NCI-H526 (cell line): ENCODE data around the gene EIF4ENIF1.
"Not testable (repeated sequence)": the region's sequence is repeated elsewhere in the genome, so short reads cannot be mapped to it uniquely, and the experiment has no call there.

Experiments used
- DNase-seq, 2 experiments: peaks; one replicate each; lab custom pipeline; 2025; lab: John Stamatoyannopoulos, UW

The EIF4ENIF1 gene

GRCh38 chr22:31489632-31490495 lies at the start of gene EIF4ENIF1:
TSS of gene EIF4ENIF1 (minus strand) at chr22:31489842. CDS start at chr22:31488718, 1,124 bp downstream.
- peak; percentile 35 to 92 for DNase-seq

- no peak for DNase-seq
Measured at GRCh38 chr22:31538815-31539214, 49.2 kb upstream of the EIF4ENIF1 start.

DNA sequence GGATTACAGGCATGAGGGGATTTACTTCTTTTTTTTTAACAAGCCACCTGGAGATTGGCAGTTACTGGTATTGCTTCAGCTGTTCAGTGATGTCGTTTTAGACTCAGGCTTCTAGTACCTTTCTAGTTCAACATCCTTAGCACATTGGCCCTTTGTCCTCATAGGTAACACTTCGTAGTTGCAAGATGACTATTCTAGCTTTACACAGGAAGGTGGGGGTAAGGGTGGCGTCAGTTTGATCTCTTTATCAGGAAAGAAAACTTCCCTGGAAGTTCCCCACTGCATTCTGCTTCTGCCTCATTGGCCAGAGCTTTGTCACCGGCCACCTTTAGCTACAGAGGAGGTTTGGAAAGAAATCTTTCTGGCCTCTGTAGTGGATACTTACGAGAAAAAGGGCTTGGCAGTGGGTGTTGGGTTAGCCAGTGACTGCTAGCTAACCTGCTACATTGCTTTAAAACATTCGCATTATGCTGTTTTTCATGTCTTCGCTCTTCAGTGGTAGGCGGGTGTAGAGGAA lies 47.4 kb upstream of the EIF4ENIF1 start:
- DNase-seq = no peak

- DNase-seq = no peak
Measured at GRCh38 chr22:31533374-31533773, 43.7 kb upstream of the EIF4ENIF1 start.

GRCh38 chr22:31532060-31532459 lies 42.4 kb upstream of the EIF4ENIF1 start:
- DNase-seq = no peak

DNA sequence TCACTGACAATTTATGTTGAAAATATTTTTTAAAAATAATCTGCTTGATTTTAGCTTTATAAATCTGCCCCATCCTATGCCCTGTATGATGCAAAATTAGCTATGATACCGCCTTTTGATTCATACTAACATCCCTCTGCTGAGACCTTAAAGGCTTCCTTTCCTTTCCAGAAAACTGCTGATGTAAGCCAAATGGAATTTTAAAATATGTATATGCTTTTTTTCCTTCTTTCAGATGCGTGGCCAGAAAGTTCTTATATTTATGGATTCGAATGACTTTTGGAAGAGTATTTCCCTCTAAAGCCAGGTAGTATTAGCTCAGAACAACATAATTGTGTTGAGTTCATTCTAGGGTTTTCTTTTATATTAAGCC lies 41.2 kb upstream of the EIF4ENIF1 start:
- DNase-seq = no peak

DNA sequence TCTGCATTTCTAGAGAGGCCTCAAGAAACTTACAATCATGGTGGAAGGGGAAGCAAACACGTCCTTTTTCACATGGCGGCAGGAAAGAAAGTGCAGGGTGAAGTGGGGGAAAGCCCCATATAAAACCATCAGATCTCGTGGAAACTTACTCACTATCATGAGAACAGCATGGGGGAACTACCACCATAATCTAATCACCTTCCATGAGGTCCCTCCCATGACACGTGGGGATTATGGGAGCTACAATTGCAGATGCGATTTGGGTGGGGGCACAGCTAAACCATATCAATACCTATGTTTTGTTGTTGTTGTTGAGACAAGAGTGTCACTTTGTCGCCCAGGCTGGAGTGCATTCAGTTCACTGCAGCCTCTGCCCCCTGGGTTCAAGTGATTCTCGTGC lies 36.6 kb upstream of the EIF4ENIF1 start:
- no peak for DNase-seq

GRCh38 chr22:31524132-31524531 lies 34.5 kb upstream of the EIF4ENIF1 start:
- peak in 1 of 2 experiments; percentile 13 for DNase-seq

GRCh38 chr22:31520051-31520450 lies 30.4 kb upstream of the EIF4ENIF1 start:
- DNase-seq = no peak

DNA sequence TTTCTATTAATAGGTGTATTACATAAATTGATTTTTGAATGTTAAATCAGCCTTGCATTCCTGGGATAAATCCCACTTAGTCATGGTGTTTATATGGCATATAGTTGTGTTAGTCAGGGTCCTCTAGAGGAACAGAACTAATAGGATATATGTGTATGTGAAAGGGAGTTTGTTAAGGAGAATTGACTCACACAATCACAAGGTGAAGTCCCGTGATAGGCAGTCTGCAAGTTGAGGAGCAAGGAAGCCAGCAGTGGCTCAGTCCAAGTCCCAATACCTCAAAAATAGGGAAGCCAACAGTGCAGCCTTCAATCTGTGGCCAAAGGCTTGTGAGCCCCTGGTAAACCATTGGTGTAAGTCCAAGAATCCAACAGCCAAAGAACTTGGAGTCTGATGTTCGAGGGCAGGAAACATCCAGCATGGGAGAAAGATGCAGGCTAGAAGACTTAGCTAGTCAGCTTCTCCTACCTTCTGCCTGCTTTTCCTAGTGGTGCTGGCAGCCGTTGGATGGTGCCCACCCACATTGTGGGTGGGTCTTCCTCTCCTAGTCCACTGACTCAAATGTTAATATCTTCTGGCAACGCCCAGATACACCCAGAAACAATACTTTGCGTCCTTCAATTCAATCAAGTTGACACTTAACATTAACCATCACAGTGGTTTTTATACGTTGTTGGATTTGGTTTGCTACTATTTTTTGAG lies 19.6 kb upstream of the EIF4ENIF1 start:
- no peak for DNase-seq

DNA sequence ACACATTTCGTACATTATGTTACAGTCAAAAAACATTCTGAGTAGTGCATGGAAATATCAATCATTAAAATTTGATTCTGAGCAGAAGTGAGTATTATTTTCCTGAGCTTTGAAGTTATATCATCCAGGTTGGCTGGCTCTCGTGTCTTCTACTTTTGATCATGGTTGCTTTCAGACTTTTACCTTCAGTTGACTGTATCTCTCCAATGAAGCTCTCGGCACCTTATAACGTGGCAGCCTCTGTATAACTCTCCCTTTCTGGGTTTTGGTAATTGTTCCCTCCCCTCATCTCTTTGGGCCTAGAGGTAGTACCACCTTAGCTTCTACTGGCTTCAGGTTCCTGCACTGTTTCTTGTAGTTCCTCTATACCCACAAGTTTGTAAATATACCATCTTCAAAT lies 18.9 kb upstream of the EIF4ENIF1 start:
- DNase-seq = no peak

DNA sequence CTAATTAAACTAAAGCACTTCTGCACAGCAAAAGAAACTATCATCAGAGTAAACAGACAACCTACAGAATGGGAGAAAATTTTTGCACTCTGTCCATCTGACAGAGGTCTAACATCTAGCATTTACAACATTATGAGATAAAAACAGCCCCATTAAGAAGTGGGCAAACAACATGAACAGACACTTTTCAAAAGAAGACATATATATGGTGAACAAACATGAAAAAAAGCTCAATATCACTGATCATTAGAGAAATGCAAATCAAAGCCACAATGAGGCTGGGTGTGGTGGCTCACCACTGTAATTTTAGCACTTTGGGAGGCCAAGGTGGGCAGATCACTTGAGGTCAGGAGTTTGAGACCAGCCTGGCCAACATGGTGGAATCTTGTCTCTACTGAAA lies 17.9 kb upstream of the EIF4ENIF1 start:
- not testable (repeated sequence) for DNase-seq

- DNase-seq = no peak
Measured at GRCh38 chr22:31504282-31504681, 14.6 kb upstream of the EIF4ENIF1 start.

DNA sequence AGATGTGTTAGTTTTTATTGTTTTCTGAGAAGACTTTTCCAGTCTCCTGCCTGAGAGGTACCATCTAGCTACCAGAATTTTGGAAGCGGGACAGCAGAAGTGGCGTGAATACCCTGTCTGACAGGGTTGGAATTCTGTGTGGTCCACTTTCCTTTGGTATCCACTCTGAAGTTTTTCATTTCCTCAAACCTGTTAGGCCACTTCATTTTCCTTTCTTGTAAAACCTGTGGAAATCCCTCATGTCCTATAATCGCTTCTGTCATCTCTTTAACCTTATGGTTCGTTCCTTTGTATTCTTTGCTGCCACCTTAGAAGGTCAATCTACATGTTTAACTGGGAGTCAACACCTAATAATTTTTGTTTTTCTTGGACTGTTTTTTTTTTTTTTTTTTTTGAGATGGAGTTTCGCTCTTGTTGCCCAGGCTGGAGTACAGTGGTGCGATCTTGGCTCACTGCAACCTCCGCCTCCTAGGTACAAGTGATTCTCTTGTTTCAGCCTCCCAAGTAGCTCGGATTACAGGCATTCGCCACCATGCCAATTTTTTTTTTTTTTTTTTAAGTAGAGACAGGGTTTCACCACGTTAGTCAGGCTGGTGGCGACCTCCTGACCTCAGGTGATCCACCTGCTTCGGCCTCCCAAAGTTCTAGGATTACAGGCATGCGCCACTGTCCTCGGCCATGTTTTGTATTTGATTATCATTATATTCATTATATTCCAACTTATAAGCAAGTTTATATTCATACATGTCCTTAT lies 13.7 kb upstream of the EIF4ENIF1 start:
- no peak for DNase-seq

DNA sequence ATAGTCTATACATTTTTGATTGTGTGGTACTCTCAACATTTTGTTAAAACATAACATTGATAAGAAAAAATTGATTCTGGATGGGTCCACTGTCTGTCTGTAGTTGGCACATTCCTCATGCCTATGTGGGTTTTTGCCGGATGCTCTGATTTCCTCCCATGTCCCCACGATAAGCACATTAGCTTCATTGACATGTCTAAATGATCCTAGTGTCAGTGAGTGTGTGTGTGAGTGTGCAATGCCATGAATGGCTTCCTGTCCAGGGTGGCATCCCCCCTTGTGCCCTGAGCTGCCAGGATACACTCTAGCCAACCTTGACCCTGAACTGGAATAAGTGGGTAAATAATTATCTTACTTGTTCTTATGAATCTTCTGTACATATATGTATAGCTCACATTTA lies 12.1 kb upstream of the EIF4ENIF1 start:
- no peak for DNase-seq

- no peak for DNase-seq
Measured at GRCh38 chr22:31497148-31497938, 7.7 kb upstream of the EIF4ENIF1 start.

GRCh38 chr22:31496735-31497146 lies 7.1 kb upstream of the EIF4ENIF1 start:
- peak in 1 of 2 experiments; percentile 64 for DNase-seq

DNA sequence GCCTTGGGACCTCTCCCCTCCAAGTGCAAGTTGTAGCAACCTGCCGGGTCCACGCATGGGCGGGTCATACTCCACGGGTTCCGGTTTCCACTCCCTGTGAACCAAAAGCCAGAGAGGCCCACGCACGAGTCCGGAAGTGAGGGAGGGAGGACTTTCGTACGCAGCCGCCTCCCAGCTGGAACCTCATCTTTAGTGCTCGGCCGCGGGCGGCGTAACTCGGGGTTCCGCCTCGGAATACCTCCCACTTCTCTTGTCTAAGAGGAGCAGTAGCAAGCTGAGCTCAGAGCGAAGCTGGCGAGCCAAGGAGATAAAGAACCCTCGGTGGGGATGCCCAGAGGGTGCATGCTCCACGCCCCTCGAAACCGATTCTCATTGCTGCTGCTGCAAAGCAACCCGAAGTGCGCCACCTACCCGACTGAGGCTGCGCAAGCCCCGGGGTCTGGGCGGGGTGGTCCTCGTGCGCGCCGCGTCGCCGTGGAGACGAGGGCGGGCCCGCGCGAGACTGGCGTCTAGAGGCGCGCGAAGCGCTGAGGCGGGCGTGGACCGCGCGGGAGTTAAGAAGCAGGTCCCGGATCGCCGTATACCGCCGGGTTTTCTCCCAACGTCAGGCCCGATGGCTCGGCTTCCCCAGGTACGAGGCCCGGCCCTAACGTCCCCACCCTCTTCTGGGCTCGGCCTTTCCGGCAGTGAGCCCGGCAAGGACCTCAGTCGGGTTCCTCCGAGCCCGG lies 6.5 kb upstream of the EIF4ENIF1 start, which contains the start of gene SFI1:
Gene SFI1 (plus strand): TSS at position 530 of the 728 bp plus-strand sequence. CDS start 11,749 bp downstream, outside the sequence.
- peak; percentile 81 to 95 for DNase-seq

DNA sequence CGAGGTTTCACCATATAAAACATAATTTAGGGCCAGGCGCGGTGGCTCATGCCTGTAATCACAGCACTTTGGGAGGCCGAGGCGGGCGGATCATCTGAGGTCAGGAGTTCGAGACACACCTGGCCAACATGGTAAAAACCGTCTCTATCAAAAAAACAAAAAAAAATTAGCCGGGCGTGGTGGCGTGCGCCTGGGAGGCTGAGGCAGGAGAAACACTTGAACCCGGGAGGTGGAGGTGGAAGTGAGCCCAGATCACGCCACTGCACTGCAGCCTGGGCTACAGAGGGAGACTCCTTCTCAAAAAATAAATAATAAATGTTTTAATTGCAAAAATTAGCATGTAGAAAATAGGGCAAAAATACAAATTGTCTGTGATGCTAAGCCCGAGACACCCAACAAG lies 5.7 kb upstream of the EIF4ENIF1 start:
- DNase-seq = no peak

GRCh38 chr22:31493355-31493754 lies 3.7 kb upstream of the EIF4ENIF1 start:
- DNase-seq = not testable (repeated sequence)

DNA sequence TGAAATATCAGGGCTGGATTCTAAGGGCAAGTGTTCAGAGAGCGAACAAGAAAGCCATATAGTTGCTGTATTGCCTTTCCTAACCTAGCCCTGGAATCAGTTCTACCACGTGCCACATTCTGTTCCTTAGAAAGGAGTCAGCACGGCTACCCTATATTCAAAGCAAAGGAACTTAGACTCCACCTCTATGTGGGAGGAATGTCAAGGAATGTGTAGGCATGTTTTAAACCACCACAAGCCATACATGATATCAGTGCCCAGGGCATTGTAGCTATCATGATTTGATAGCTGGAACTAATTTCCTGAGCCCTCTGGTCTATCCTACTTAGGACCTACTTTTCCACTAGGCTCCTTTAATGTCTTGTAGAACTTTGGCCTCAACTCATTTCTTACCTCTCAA lies 2.5 kb upstream of the EIF4ENIF1 start:
- DNase-seq = no peak
